Measurements from ENCODE around the gene NUTM2E.
"Not testable (repeated sequence)": the region's sequence is repeated elsewhere in the genome, so short reads cannot be mapped to it uniquely, and the experiment has no call there.

Gene NUTM2E

GRCh38 chr10:79826496-79827215, at the start of gene NUTM2E:
Gene NUTM2E, plus strand, starts transcription at chr10:79826739. Its CDS starts 15,002 bp downstream, at chr10:79841741.
- peak; percentile 38 to 63 for DNase-seq

- not testable (repeated sequence) for DNase-seq
These were observed 48.5 kb upstream of the NUTM2E start for GRCh38 chr10:79777997-79778396.

- peak in 1 of 2 donors; percentile 27 for DNase-seq
These were observed 47.1 kb upstream of the NUTM2E start for GRCh38 chr10:79779310-79779938.

GRCh38 chr10:79779992-79780391, 46.5 kb upstream of the NUTM2E start:
- not testable (repeated sequence) for DNase-seq

GRCh38 chr10:79781584-79781983, 45.0 kb upstream of the NUTM2E start:
- not testable (repeated sequence) for DNase-seq

- not testable (repeated sequence) for DNase-seq
These were observed 39.0 kb upstream of the NUTM2E start for GRCh38 chr10:79787455-79787952.

- DNase-seq, result not testable (repeated sequence)
These were observed 37.2 kb upstream of the NUTM2E start for GRCh38 chr10:79789351-79789750.

GRCh38 chr10:79791906-79792517, 34.5 kb upstream of the NUTM2E start:
- DNase-seq, result not testable (repeated sequence)

GRCh38 chr10:79799337-79799736, 27.2 kb upstream of the NUTM2E start:
- not testable (repeated sequence) for DNase-seq

- not testable (repeated sequence) for DNase-seq
These were observed 20.7 kb upstream of the NUTM2E start for GRCh38 chr10:79805857-79806256.

GRCh38 chr10:79811895-79812294, 14.6 kb upstream of the NUTM2E start:
- not testable (repeated sequence) for DNase-seq

GRCh38 chr10:79816290-79816689, 10.2 kb upstream of the NUTM2E start:
- not testable (repeated sequence) for DNase-seq

GRCh38 chr10:79823387-79823786, 3.2 kb upstream of the NUTM2E start:
- not testable (repeated sequence) for DNase-seq

GRCh38 chr10:79825587-79826011, 940 bp upstream of the NUTM2E start:
- not testable (repeated sequence) for DNase-seq

GRCh38 chr10:79826131-79826495, 426 bp upstream of the NUTM2E start:
- not testable (repeated sequence) for DNase-seq

GRCh38 chr10:79833833-79834232, 7.3 kb downstream of the NUTM2E start:
- not testable (repeated sequence) for DNase-seq

GRCh38 chr10:79835891-79836290, 9.4 kb downstream of the NUTM2E start:
- DNase-seq, result not testable (repeated sequence)

- DNase-seq, result not testable (repeated sequence)
These were observed 10.4 kb downstream of the NUTM2E start for GRCh38 chr10:79836891-79837290.

- DNase-seq, result not testable (repeated sequence)
These were observed 11.9 kb downstream of the NUTM2E start for GRCh38 chr10:79838441-79838840.

- not testable (repeated sequence) for DNase-seq
These were observed 26.8 kb downstream of the NUTM2E start for GRCh38 chr10:79853191-79853854.

- DNase-seq, result not testable (repeated sequence)
These were observed 35.7 kb downstream of the NUTM2E start for GRCh38 chr10:79862269-79862668.

- not testable (repeated sequence) for DNase-seq
These were observed 36.3 kb downstream of the NUTM2E start for GRCh38 chr10:79862803-79863202.
